ENCODE results near the gene CNTFR.

- TF ChIP-seq CTCF (IDR thresholded peaks at IDR 0.05) (no peak), POLR2A (IDR thresholded peaks at IDR 0.05) (no peak)
These were observed 43.6 kb upstream of the CNTFR start for GRCh38 chr9:34633166-34633565.
